Neural cell (in vitro differentiated cells): ENCODE measurements around the gene NINJ1. TPM values are rescaled to one million over a fixed set of nuclear protein-coding genes. Genes with fewer than 3 reads are reported as not detected.

ENCODE experiments used
- H2AFZ ChIP-seq: fragments of 200-600, 300-800 bp; sonication (generic), shearing (Covaris generic); 2 replicates; pipeline ENCODE4 v1.6.0; 2014; ENCODE audit warnings: low read depth, mild to moderate bottlenecking, antibody characterized with exemption, low read length, moderate library complexity
- H3F3A ChIP-seq: fragments of 200-600 bp; shearing (Covaris generic); 2 replicates; pipeline ENCODE4 v1.6.1; 2016; ENCODE audit warnings: mild to moderate bottlenecking, moderate library complexity, mixed read lengths, antibody characterized with exemption, low read length; ENCODE audit not compliant: insufficient read depth, poor library complexity, severe bottlenecking
- H3K27ac ChIP-seq: fragments of 200-600, 300-800 bp; sonication (generic), shearing (Covaris generic); 2 replicates; pipeline ENCODE4 v1.5.1; 2014; ENCODE audit warnings: mild to moderate bottlenecking, low read length, moderate library complexity
- H3K27me3 ChIP-seq: fragments of 300-800, 200-600 bp; sonication (generic), shearing (Covaris generic); 2 replicates; pipeline ENCODE4 v1.6.0; 2014; ENCODE audit warnings: mild to moderate bottlenecking, low read depth, low read length, moderate library complexity; ENCODE audit not compliant: insufficient read depth
- H3K36me3 ChIP-seq: fragments of 300-800, 200-600 bp; sonication (generic), shearing (Covaris generic); 2 replicates; pipeline ENCODE4 v1.5.1; 2014; ENCODE audit warnings: mild to moderate bottlenecking, antibody characterized with exemption, low read length, moderate library complexity; ENCODE audit not compliant: insufficient read depth
- H3K4me2 ChIP-seq: fragments of 300-800, 200-600 bp; sonication (generic), shearing (Covaris generic); 2 replicates; pipeline ENCODE4 v1.6.0; 2014; ENCODE audit warnings: mild to moderate bottlenecking, low read length
- H3K4me3 ChIP-seq: fragments of 300-800, 200-600 bp; sonication (generic), shearing (Covaris generic); 2 replicates; pipeline ENCODE4 v1.5.1; 2014; ENCODE audit warnings: mild to moderate bottlenecking, low read length, moderate library complexity
- H3K79me2 ChIP-seq: fragments of 200-600 bp; shearing (Covaris generic); replicated peaks from 2 replicates; pipeline ENCODE4 v1.6.0; 2014; ENCODE audit warnings: mild to moderate bottlenecking, low read length, moderate library complexity; ENCODE audit not compliant: insufficient read depth
- H3K9ac ChIP-seq: fragments of 300-800, 200-600 bp; sonication (generic), shearing (Covaris generic); 2 replicates; pipeline ENCODE4 v1.6.1; 2016; ENCODE audit warnings: mild to moderate bottlenecking, low read length, mixed read lengths
- H3K9me2 ChIP-seq: fragments of 200-600 bp; shearing (Covaris generic); 2 replicates; pipeline ENCODE4 v1.6.1; 2016; ENCODE audit warnings: mild to moderate bottlenecking, low read length, mixed read lengths; ENCODE audit not compliant: insufficient read depth
- H3K9me3 ChIP-seq: fragments of 200-600, 300-800 bp; sonication (generic), shearing (Covaris generic); 2 replicates; pipeline ENCODE4 v1.6.1; 2016; ENCODE audit warnings: mild to moderate bottlenecking, mixed run types, low read length, moderate library complexity, mixed read lengths
- H4K20me1 ChIP-seq: fragments of 200-600 bp; shearing (Covaris generic); 2 replicates; pipeline ENCODE4 v1.6.1; 2016; ENCODE audit warnings: mild to moderate bottlenecking, mixed run types; ENCODE audit not compliant: insufficient read depth
- CTCF ChIP-seq: fragments of 450-650 bp; IDR thresholded peaks from 2 replicates; pipeline ENCODE4 v1.5.1; 2014; ENCODE audit warnings: antibody characterized with exemption, mild to moderate bottlenecking, moderate library complexity; ENCODE audit not compliant: poor library complexity, severe bottlenecking
- EP300 ChIP-seq: fragments of 450-650 bp; conservative IDR thresholded peaks from 2 replicates; pipeline ENCODE4 v1.6.1; 2014; ENCODE audit warnings: antibody characterized with exemption, mild to moderate bottlenecking, moderate library complexity; ENCODE audit not compliant: poor library complexity, severe bottlenecking
- EZH2 ChIP-seq: fragments of 200-600, 300-800 bp; shearing (Covaris generic), sonication (generic); IDR thresholded peaks from 2 replicates; pipeline ENCODE4 v1.6.1; 2014; ENCODE audit warnings: antibody characterized with exemption, low read length, borderline replicate concordance, mild to moderate bottlenecking; ENCODE audit not compliant: insufficient read depth, poor library complexity, severe bottlenecking
- MXI1 ChIP-seq: fragments of 450-650 bp; conservative IDR thresholded peaks from 2 replicates; pipeline ENCODE4 v1.6.1; 2014; ENCODE audit warnings: antibody characterized with exemption, mild to moderate bottlenecking; ENCODE audit not compliant: poor library complexity, severe bottlenecking
- POLR2AphosphoS5 ChIP-seq: IDR thresholded peaks from 2 replicates; pipeline ENCODE4 v1.6.1; 2012
- RAD21 ChIP-seq: fragments of 450-650 bp; conservative IDR thresholded peaks from 2 replicates; pipeline ENCODE4 v1.6.1; 2014; ENCODE audit warnings: antibody characterized with exemption, mild to moderate bottlenecking, moderate library complexity
- SMC3 ChIP-seq: fragments of 450-650 bp; conservative IDR thresholded peaks from 2 replicates; pipeline ENCODE4 v1.6.1; 2014; ENCODE audit warnings: antibody characterized with exemption, mild to moderate bottlenecking, moderate library complexity; ENCODE audit not compliant: poor library complexity
- polyA plus RNA-seq: library from polyadenylated mRNA; depleted of rRNA; stranded (reverse); fragments of >200 nt; gene quantifications from 2 replicates; pipeline ENCODE4 v1.2.3, GENCODE V29; 2014
- TF ChIP-seq, protein P1 (sequence below): IDR thresholded peaks from 2 replicates; pipeline ENCODE4 v1.6.1; 2012; ENCODE audit warnings: borderline replicate concordance

Gene NINJ1
- polyA plus RNA-seq, 1 donor from 2014 or later, result 2.7 TPM

DNA sequence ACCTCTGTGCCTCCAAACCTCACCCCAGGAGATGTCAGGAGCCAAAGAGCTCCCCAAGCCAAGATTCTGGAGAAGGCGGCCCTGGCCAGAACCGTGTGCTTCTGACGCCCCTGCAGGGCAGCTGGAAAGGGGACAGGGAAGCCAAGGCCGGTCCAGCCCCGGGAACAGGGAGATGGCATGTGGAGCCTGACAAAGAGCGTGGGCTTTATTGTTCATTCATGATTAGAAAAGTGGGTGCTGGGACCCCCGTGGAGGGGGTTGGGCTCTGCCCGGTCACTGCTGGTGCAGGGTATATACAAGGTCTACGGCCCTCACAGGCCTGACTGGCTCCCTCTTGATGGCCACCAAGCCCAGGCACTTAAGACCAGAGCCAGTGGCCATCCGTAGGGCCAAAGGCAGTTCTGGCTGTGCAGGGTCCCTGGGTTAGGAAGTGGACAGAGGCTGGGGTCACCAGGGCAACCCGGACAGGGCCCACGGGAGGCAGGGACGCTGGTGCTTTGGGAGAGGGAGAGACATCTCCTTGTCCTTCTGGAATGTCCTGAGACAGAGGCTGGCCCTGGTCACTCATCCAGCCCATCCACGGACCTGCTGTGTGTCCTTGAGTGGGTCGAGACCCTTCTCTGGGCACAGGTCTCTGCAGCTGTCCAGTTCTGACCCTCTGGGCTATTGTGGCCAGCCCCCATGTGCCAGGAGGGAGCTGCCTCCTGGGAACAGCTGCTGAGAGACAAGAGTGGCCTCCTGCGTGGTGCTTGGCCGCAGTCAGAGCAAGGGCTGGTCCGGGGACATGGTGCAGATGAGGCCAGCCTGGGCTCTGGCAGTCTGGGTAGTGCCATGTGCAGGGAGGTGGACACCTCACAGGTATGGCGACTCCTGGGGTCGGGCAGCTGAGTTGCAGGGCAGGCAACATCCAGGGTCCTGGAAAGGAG is 12.5 kb downstream of the NINJ1 start:
- no peaks in the 10 kb centered on the region for H3K9me2 ChIP-seq
- no peaks in the 10 kb centered on the region for H3K9me3 ChIP-seq
- no peaks in the 10 kb centered on the region for H3K79me2 ChIP-seq
- TF ChIP-seq EP300, result no peak
- TF ChIP-seq EZH2, result no peak
- TF ChIP-seq CTCF, result no peak
- TF ChIP-seq SMC3, result no peak
- H4K20me1 ChIP-seq, result no peaks in the 10 kb centered on the region
- H3K4me3 ChIP-seq, result no peak overlapping the region
- no peak overlapping the region for H3K9ac ChIP-seq
- no peak overlapping the region for H3K27ac ChIP-seq
- no peaks in the 10 kb centered on the region for H3K36me3 ChIP-seq
- H3K4me2 ChIP-seq, result no peak overlapping the region
- H2AFZ ChIP-seq, result no peak overlapping the region
- no peaks in the 10 kb centered on the region for H3F3A ChIP-seq
- H3K27me3 ChIP-seq, result no peaks in the 10 kb centered on the region

- H2AFZ ChIP-seq, result no peak overlapping the region
- no peaks in the 10 kb centered on the region for H3F3A ChIP-seq
- TF ChIP-seq RAD21, result no peak
- no peaks in the 10 kb centered on the region for H3K27me3 ChIP-seq
- H3K79me2 ChIP-seq, result no peaks in the 10 kb centered on the region
- no peaks in the 10 kb centered on the region for H3K9me3 ChIP-seq
- no peaks in the 10 kb centered on the region for H3K9me2 ChIP-seq
- no peak overlapping the region for H3K4me2 ChIP-seq
- no peaks in the 10 kb centered on the region for H3K36me3 ChIP-seq
- H3K4me3 ChIP-seq, result no peak overlapping the region
- H3K27ac ChIP-seq, result no peak overlapping the region
- no peaks in the 10 kb centered on the region for H4K20me1 ChIP-seq
- no peak overlapping the region for H3K9ac ChIP-seq
These were observed 13.2 kb downstream of the NINJ1 start for GRCh38 chr9:93120846-93121315.

DNA sequence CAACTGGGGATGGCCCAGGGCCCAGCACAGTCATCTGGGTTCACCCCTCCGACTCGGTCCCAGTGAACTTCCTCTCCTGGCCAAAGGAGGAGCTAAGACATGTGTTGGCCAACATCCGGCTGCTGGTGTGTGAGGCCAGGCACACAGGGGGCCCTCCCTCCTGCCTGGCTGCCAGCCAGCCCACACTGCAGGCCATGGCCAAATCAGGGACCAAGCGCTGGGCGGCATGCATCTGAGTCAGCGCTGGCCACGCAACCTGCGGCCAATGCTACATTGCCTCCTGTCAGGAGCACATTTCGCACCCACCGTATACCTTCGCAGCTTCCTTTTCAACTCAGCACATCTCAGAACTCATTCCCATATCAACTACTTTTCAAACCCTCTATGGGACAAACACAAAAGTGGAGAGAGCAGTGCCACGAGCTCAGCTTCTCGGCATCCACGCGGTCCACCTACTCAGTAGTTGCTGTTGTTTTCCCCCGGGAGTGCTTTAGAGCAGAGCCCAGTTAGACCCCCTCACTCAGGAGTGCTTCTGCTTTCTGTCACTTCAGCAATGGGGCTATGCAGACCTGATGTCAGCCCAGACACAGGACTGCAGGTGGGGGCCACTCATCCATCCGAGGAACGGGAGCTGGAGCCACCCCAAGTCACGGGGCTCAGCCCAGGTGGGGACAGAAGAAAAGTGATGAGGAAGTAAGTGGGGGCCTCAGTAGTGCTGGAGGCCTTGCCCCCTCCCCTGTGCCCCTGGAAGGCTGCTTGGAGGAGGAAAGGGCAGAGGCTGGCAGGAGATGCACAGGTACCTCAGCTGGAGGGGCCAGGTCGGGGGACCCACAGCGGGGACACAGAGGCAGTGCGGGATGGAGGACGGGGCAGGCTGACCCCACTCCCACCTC is 13.9 kb downstream of the NINJ1 start:
- Histone ChIP-seq H3K27me3 (no peaks in the 10 kb centered on the region), H3F3A (no peaks in the 10 kb centered on the region), H3K79me2 (no peaks in the 10 kb centered on the region), H3K9me3 (no peaks in the 10 kb centered on the region), H3K4me2 (no peak overlapping the region), H3K9ac (no peak overlapping the region), H3K4me3 (no peak overlapping the region), H2AFZ (no peak overlapping the region), H3K9me2 (no peaks in the 10 kb centered on the region), H3K36me3 (no peaks in the 10 kb centered on the region), H4K20me1 (no peaks in the 10 kb centered on the region), H3K27ac (no peak overlapping the region)
- no peak for TF ChIP-seq CTCF
- TF ChIP-seq MXI1, result no peak
- TF ChIP-seq, protein P1, sequence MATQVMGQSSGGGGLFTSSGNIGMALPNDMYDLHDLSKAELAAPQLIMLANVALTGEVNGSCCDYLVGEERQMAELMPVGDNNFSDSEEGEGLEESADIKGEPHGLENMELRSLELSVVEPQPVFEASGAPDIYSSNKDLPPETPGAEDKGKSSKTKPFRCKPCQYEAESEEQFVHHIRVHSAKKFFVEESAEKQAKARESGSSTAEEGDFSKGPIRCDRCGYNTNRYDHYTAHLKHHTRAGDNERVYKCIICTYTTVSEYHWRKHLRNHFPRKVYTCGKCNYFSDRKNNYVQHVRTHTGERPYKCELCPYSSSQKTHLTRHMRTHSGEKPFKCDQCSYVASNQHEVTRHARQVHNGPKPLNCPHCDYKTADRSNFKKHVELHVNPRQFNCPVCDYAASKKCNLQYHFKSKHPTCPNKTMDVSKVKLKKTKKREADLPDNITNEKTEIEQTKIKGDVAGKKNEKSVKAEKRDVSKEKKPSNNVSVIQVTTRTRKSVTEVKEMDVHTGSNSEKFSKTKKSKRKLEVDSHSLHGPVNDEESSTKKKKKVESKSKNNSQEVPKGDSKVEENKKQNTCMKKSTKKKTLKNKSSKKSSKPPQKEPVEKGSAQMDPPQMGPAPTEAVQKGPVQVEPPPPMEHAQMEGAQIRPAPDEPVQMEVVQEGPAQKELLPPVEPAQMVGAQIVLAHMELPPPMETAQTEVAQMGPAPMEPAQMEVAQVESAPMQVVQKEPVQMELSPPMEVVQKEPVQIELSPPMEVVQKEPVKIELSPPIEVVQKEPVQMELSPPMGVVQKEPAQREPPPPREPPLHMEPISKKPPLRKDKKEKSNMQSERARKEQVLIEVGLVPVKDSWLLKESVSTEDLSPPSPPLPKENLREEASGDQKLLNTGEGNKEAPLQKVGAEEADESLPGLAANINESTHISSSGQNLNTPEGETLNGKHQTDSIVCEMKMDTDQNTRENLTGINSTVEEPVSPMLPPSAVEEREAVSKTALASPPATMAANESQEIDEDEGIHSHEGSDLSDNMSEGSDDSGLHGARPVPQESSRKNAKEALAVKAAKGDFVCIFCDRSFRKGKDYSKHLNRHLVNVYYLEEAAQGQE, result no peak
- no peak for TF ChIP-seq SMC3
- no peak for TF ChIP-seq POLR2AphosphoS5
- TF ChIP-seq EZH2, result no peak
